ENCODE data around the gene ZNF549. TPM values are rescaled to one million over a fixed set of nuclear protein-coding genes. Genes with fewer than 3 reads are reported as not detected.
A peak's percentile ranks its signal among the peaks of the same experiment; 100 is the strongest.

The ZNF549 gene
- total RNA-seq, 1 experiment from 2014 or later: 9.1 TPM

- H3K4me1 ChIP-seq: no peaks in the 10 kb centered on the region; the same call in 1 of the 2 replicates
- no peak overlapping the region for H3K27ac ChIP-seq
- no peak overlapping the region for H3K4me3 ChIP-seq
- H3K27me3 ChIP-seq: no peaks in the 10 kb centered on the region
- DNase-seq: no peak
- H3K9me3 ChIP-seq (replicated peaks): peaks cover 17% of the 10 kb centered on the region
- peaks cover 31% of the 10 kb centered on the region for H3K36me3 ChIP-seq
These were observed 60.4 kb downstream of the ZNF549 start for GRCh38 chr19:57587529-57587928.

- Histone ChIP-seq H3K36me3 (peaks cover 9% of the 10 kb centered on the region; the same call in 1 of the 2 replicates), H3K4me1 (no peaks in the 10 kb centered on the region), H3K9me3 (replicated peaks) (no peaks in the 10 kb centered on the region), H3K27me3 (no peaks in the 10 kb centered on the region), H3K27ac (no peak overlapping the region), H3K4me3 (peak overlapping the region; percentile 75)
- no peak for DNase-seq
These were observed 72.2 kb downstream of the ZNF549 start for GRCh38 chr19:57599377-57599760.

- H3K4me1 ChIP-seq: no peaks in the 10 kb centered on the region
- H3K27me3 ChIP-seq: no peaks in the 10 kb centered on the region
- DNase-seq: peak; percentile 94 to 97
- no peak within 1 kb of the TSS for H3K27ac ChIP-seq
- peak within 1 kb of the TSS; percentile 75 for H3K4me3 ChIP-seq
- H3K9me3 ChIP-seq (replicated peaks): no peaks in the 10 kb centered on the region
- H3K36me3 ChIP-seq: peaks cover 14% of the 10 kb centered on the region; the same call in 1 of the 2 replicates
These were observed 72.7 kb downstream of the ZNF549 start, which contains the start of gene ZNF530 for GRCh38 chr19:57599761-57600383. Gene ZNF530 (plus strand): TSS chr19:57599885. CDS start chr19:57604346, 4,461 bp downstream.

GRCh38 chr19:57606931-57607330 lies 79.8 kb downstream of the ZNF549 start:
- DNase-seq: no peak
- Histone ChIP-seq H3K27me3 (no peaks in the 10 kb centered on the region), H3K4me3 (no peak overlapping the region), H3K27ac (no peak overlapping the region), H3K9me3 (replicated peaks) (no peaks in the 10 kb centered on the region; the same call in 1 of the 2 replicates), H3K4me1 (no peaks in the 10 kb centered on the region), H3K36me3 (peaks cover 50% of the 10 kb centered on the region)

Other genes with a start within 250 kb of the ZNF549 start
- 39.4 and 40.5 TPM in 2 replicates for gene ZNF460, start 246.9 kb upstream of the ZNF549 start, total RNA-seq (2014; rRNA removed; shearing (Covaris generic))
- 13.0 and 13.5 TPM in 2 replicates for gene ZNF543, start 206.9 kb upstream of the ZNF549 start, total RNA-seq (2014; rRNA removed; shearing (Covaris generic))
- gene ZNF304, start 176.1 kb upstream of the ZNF549 start, total RNA-seq (2014; rRNA removed; shearing (Covaris generic)): 9.6 and 10.9 TPM in 2 replicates
- gene TRAPPC2B, start 163.8 kb upstream of the ZNF549 start, total RNA-seq (2014; rRNA removed; shearing (Covaris generic)): 13.2 and 17.3 TPM in 2 replicates
- 1.9 and 2.0 TPM in 2 replicates for gene ZNF547, start 163.8 kb upstream of the ZNF549 start, total RNA-seq (2014; rRNA removed; shearing (Covaris generic))
- 12.3 and 15.1 TPM in 2 replicates for gene ZNF548, start 137.5 kb upstream of the ZNF549 start, total RNA-seq (2014; rRNA removed; shearing (Covaris generic))
- gene ZNF17, start 116.2 kb upstream of the ZNF549 start, total RNA-seq (2014; rRNA removed; shearing (Covaris generic)): 11.4 and 13.1 TPM in 2 replicates
- gene ZNF749, start 92.0 kb upstream of the ZNF549 start, total RNA-seq (2014; rRNA removed; shearing (Covaris generic)): 19.4 and 20.6 TPM in 2 replicates
- gene VN1R1, start 70.2 kb upstream of the ZNF549 start, total RNA-seq (2014; rRNA removed; shearing (Covaris generic)): 0.66 and 0.67 TPM in 2 replicates
- gene ZNF772, start 49.8 kb upstream of the ZNF549 start, total RNA-seq (2014; rRNA removed; shearing (Covaris generic)): 15.6 and 16.0 TPM in 2 replicates
- 9.4 and 12.3 TPM in 2 replicates for gene ZNF419, start 39.6 kb upstream of the ZNF549 start, total RNA-seq (2014; rRNA removed; shearing (Covaris generic))
- 12.2 and 15.1 TPM in 2 replicates for gene ZNF773, start 27.4 kb upstream of the ZNF549 start, total RNA-seq (2014; rRNA removed; shearing (Covaris generic))
- 11.8 and 13.4 TPM in 2 replicates for gene ZNF550, start 32.5 kb downstream of the ZNF549 start, total RNA-seq (2014; rRNA removed; shearing (Covaris generic))
- gene ZNF416, start 51.6 kb downstream of the ZNF549 start, total RNA-seq (2014; rRNA removed; shearing (Covaris generic)): 6.8 and 7.5 TPM in 2 replicates
- gene ZIK1, start 56.8 kb downstream of the ZNF549 start, total RNA-seq (2014; rRNA removed; shearing (Covaris generic)): 8.4 and 9.3 TPM in 2 replicates
- 11.7 and 17.8 TPM in 2 replicates for gene ZNF530, start 72.5 kb downstream of the ZNF549 start, total RNA-seq (2014; rRNA removed; shearing (Covaris generic))
- gene ZNF134, start 86.9 kb downstream of the ZNF549 start, total RNA-seq (2014; rRNA removed; shearing (Covaris generic)): 20.2 and 20.8 TPM in 2 replicates
- gene ZNF211, start 105.8 kb downstream of the ZNF549 start, total RNA-seq (2014; rRNA removed; shearing (Covaris generic)): 14.5 and 16.6 TPM in 2 replicates
- not detected in 2 replicates for gene ZSCAN4, start 141.6 kb downstream of the ZNF549 start, total RNA-seq (2014; rRNA removed; shearing (Covaris generic))
- 23.5 and 23.6 TPM in 2 replicates for gene ZNF551, start 154.6 kb downstream of the ZNF549 start, total RNA-seq (2014; rRNA removed; shearing (Covaris generic))
- gene ZNF154, start 181.8 kb downstream of the ZNF549 start, total RNA-seq (2014; rRNA removed; shearing (Covaris generic)): 0.04 TPM in 1 of 2 replicates, not detected in the other
- 3.5 and 4.4 TPM in 2 replicates for gene ZNF671, start 200.3 kb downstream of the ZNF549 start, total RNA-seq (2014; rRNA removed; shearing (Covaris generic))
- gene ZNF776, start 219.5 kb downstream of the ZNF549 start, total RNA-seq (2014; rRNA removed; shearing (Covaris generic)): 19.3 and 24.4 TPM in 2 replicates
- gene ZNF586, start 242.3 kb downstream of the ZNF549 start, total RNA-seq (2014; rRNA removed; shearing (Covaris generic)): 14.6 TPM in 2 replicates

All from SJCRH30 (cell line).